NCI-H2107 (cell line): ENCODE results near the gene TMBIM4.
"Not testable (repeated sequence)": the region's sequence is repeated elsewhere in the genome, so short reads cannot be mapped to it uniquely, and the experiment has no call there.

Experiments used
- DNase-seq: peaks from one replicate; lab custom pipeline; 2025; lab: John Stamatoyannopoulos, UW

Gene TMBIM4

DNA sequence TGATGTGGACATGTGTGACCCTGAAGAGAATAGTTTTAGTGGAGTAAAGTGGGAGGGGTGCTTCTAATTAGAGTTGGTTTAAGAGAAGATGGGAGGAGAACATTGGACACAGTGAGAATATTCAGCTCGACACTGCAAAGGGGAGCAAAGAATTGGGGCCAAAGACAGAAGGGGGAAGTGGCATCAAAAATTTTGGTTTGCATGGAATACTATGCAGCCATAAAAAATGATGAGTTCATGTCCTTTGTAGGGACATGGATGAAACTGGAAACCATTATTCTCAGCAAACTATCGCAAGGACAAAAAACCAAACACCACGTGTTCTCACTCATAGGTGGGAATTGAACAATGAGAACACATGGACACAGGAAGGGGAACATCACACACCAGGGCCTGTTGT lies 15.0 kb upstream of the TMBIM4 start:
- DNase-seq, result not testable (repeated sequence)

DNA sequence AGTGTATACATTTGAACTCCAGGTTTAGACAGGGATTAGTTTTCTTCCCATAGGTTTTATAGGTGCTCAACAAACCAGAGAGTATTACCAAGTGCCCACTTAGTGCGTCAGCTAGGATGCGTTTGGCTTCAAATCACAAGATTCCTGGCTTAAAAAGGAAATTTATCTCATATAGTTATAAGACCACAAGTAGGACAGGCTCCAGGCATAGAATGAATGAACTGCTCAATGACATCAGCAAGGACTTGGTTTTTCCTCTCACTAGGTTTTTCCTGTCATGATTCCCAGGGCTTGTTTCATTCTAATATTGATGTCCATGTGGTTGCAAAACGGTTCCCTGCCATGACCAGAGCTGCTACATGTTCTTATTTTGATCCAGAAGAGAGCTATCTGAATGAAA lies 13.2 kb upstream of the TMBIM4 start:
- no peak for DNase-seq

DNA sequence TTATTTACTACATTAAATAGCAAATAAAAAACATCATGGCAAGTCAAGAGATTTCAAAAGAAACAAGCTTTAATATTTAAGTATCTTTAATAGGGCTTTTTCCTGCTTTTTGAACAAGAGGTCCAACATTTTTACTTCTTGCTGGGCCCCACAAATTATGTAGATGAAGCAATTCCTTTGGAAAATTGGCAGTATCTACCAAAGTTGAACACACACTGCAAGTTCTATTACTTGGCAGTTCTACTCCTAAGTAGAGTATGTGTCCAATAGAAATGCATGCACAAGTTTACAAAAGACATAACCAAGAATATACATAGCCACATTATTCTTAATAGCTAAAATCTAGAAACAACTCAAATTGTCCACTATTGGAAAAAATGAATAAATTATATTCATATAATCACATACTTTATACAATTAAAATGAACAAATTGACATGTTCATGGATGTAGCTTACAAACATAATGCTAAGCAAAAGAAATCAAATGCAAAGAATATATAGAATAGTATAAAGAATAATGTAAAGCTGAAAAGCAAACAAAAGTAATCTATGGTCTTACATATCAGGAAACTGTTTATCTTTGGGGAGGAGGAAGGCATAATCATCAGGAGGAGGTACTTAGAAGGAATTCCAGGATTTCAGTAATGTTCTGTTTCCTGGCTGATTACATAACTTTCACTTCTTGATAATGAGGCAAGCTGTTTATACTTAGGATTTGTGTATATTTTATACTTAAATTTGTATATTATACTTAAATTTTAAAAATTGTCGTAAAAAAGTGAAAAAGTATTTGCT lies 6.5 kb upstream of the TMBIM4 start:
- no peak for DNase-seq

- not testable (repeated sequence) for DNase-seq
These were observed 4.9 kb upstream of the TMBIM4 start for GRCh38 chr12:66174391-66175325.

- DNase-seq, result no peak
These were observed 810 bp upstream of the TMBIM4 start for GRCh38 chr12:66170606-66171005.

DNA sequence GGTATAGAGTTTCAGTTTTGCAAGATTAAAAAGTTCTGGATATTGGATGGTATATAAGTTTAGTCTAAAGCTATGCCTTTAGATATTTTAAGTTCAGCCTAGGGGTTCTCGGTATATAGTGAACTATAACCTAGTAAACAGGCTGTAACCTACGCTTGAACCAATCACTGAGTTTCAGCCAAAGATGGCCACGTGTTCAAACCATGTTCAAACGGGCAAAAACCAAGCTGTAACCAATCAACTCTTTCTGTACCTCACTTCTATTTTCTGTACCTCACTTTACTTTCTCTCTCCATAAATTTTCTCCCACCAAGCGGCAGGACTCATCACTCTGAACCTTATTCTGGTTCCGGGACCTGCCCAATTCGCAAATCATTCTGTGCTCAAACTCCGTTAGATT lies 1.4 kb downstream of the TMBIM4 start:
- DNase-seq, result no peak

GRCh38 chr12:66166561-66166960 lies 3.2 kb downstream of the TMBIM4 start:
- no peak for DNase-seq

DNA sequence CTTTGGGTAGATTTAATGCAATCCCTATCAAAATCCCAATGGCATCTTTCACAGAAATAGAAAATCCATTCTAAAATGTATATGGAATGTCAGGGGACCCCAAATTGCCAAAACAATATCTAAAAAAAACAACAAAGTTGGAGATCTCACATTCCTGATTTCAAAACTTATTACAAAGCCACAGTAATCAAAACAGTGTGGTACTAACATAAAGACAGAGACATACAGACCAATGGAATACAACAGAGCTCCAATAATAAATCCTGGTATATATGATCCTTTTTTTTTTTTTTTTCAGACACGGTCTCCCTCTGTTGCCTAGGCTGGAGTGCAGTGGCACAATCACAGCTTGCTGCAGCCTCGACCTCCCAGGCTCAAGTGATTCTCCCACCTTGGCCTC lies 4.7 kb downstream of the TMBIM4 start:
- no peak for DNase-seq

DNA sequence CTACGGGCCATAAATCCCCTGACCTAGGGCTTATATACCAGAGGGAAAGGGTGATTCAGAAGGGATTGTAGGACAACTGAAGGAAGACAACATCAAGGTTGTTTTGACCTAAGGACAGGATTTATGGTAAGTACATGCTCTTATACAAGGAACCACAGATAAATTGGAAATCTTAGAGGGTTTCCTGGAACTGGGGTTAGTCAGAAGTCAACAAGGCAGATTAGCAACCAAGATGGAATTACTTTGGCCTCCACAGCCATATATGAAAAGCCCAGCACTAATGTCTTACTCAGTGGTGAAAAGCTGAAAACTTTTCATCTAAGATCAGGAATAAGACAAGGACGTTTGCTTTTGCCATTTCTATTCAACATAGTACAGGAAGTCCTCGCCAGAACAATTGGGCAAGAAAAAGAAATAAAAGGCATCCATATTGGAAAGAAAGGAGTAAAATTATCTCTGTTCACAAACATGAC lies 5.4 kb downstream of the TMBIM4 start:
- DNase-seq, result no peak

- no peak for DNase-seq
These were observed 6.5 kb downstream of the TMBIM4 start for GRCh38 chr12:66163289-66163688.

DNA sequence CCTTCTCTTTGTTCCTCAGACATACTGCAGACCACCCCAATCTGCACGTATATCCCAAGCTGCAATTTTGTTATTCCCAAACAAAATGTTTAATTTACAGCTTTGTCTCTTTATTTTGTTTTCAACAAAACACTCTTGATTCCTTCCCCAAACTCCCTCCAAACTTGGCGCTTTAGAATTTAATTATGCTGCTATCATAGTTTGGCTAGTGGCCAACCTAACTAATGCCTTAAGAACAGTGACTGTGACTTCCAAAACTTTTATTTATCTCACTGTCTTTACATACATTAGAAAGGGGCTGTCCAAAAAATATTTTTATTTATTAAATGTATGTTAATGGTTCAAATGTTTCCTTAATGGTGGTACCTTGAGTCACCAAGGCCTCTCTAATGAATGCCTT lies 7.1 kb downstream of the TMBIM4 start:
- no peak for DNase-seq

- no peak for DNase-seq
These were observed 9.1 kb downstream of the TMBIM4 start for GRCh38 chr12:66160704-66161103.

- DNase-seq, result no peak
These were observed 10.7 kb downstream of the TMBIM4 start for GRCh38 chr12:66159123-66159522.

DNA sequence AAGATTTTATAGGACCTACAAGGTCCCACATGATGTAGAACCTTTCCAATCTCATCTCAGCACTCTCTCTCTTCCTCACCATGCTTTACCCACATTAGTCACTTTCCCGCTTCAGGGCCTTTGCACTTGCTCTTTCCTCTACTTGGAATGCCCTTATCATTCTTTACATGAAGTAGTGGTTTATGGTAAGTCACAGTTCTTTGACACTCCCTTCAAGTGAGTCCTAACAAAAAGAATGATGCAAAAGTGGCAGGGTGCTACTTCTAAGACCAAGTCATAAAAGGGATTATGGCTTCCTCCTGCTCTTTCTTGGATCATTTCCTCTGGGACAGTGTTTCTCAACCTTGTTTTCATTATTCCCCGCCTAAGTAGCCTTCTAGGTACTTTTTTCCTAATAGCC lies 13.1 kb downstream of the TMBIM4 start:
- DNase-seq, result no peak

- no peak for DNase-seq
These were observed 15.0 kb downstream of the TMBIM4 start for GRCh38 chr12:66154776-66155175.

DNA sequence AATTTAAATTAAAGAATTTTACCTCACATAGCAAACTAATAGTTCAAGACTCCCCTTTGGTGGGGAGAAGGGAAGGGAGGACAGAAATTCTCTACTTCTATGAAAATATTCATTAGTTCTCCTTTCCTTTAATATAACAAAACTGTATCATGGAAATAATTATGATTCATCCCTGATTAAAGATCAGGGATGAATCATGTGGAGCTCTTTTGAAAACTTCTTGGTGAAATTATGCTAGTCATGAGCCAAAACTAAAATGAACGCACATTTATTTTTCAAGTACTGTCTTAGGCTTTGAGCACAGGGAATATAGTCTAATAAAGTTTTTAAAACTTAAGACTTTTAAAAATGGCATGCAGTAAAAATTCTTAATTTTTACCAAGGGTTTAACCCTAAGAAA lies 17.1 kb downstream of the TMBIM4 start:
- no peak for DNase-seq

- no peak for DNase-seq
These were observed 19.9 kb downstream of the TMBIM4 start for GRCh38 chr12:66149702-66150398.

GRCh38 chr12:66144791-66145754 lies 24.7 kb downstream of the TMBIM4 start:
- DNase-seq, result peak; percentile 20

- no peak for DNase-seq
These were observed 25.9 kb downstream of the TMBIM4 start for GRCh38 chr12:66143868-66144267.

DNA sequence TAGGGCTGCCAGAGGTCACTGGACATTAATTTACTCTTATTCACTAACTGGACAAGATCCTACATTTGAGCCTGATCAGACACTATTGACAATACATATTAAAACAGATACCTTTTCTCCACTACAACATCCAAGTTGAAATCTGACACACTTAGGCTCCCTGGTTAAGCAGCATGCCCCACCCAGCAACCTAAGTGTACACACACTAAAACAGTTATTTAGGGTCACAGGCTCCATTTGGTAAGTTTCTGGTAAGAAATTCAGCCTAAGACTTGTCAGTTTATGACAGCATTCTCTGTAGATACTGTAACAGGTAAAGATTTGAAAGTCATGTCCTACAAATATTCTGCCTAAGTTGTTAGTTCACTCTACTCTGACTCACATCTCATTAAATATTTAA lies 27.0 kb downstream of the TMBIM4 start:
- DNase-seq, result no peak

GRCh38 chr12:66141299-66141698 lies 28.5 kb downstream of the TMBIM4 start:
- DNase-seq, result no peak
